Measurements from ENCODE around the gene DCLRE1B. TPM values are rescaled to one million over a fixed set of nuclear protein-coding genes. Genes with fewer than 3 reads are reported as not detected.

Gene DCLRE1B
- total and polyA plus RNA-seq, 8 donors, result 0.68 to 2.7 (median 1.3) TPM

- DNase-seq (no peak), FAIRE-seq (no peak), ATAC-seq (no peak)
- Histone ChIP-seq H3K9me3 (no peaks in the 10 kb centered on the region), H3K4me3 (no peak overlapping the region), H3K4me1 (peaks cover 20 to 29% (median 27%) of the 10 kb centered on the region in 3 donors), H3K27ac (no peak overlapping the region), H3K36me3 (peaks cover 0 to 3% (median 0%) of the 10 kb centered on the region in 3 donors), H3K27me3 (no peaks in the 10 kb centered on the region)
- no peak for TF ChIP-seq CTCF (IDR thresholded peaks at IDR 0.05)
- intact Hi-C loops (cut with DNase I), result no loop called here
Observed at GRCh38 chr1:113943028-113943811, 38.1 kb downstream of the DCLRE1B start.

GRCh38 chr1:113945329-113945728 lies 40.2 kb downstream of the DCLRE1B start:
- Histone ChIP-seq H3K27me3 (no peaks in the 10 kb centered on the region), H3K27ac (no peak overlapping the region), H3K4me3 (no peak overlapping the region), H3K4me1 (peaks cover 22 to 38% (median 31%) of the 10 kb centered on the region in 3 donors), H3K36me3 (peaks cover 0 to 3% (median 0%) of the 10 kb centered on the region in 3 donors), H3K9me3 (no peaks in the 10 kb centered on the region)
- 100% methylated on average over 1 of the region's 1 CpG for WGBS, 2 donors
- ATAC-seq (no peak), FAIRE-seq (no peak), DNase-seq (no peak)
- intact Hi-C loops (cut with DNase I), result no loop called here
- no peak for TF ChIP-seq CTCF (IDR thresholded peaks at IDR 0.05)

- Histone ChIP-seq H3K36me3 (peaks cover 0 to 3% (median 0%) of the 10 kb centered on the region in 3 donors), H3K9me3 (no peaks in the 10 kb centered on the region), H3K4me3 (no peak overlapping the region), H3K27me3 (no peaks in the 10 kb centered on the region), H3K4me1 (peaks cover 22 to 38% (median 31%) of the 10 kb centered on the region in 3 donors), H3K27ac (no peak overlapping the region)
- FAIRE-seq, result no peak
- no peak for ATAC-seq
- intact Hi-C loops (cut with DNase I), result no loop called here
- DNase-seq, result no peak
- no peak for TF ChIP-seq CTCF (IDR thresholded peaks at IDR 0.05)
- 54 to 85% methylated on average over 1 of the region's 1 CpG for WGBS, 2 donors
Observed at GRCh38 chr1:113946112-113946511, 41.0 kb downstream of the DCLRE1B start.

- FAIRE-seq, result no peak
Observed at GRCh38 chr1:113946678-113947387, 41.7 kb downstream of the DCLRE1B start.

More at GRCh38 chr1:113946678-113947387, 41.7 kb downstream of the DCLRE1B start:
- Histone ChIP-seq H3K27me3 (no peaks in the 10 kb centered on the region), H3K9me3 (no peaks in the 10 kb centered on the region), H3K4me1 (peaks cover 27 to 38% (median 35%) of the 10 kb centered on the region in 3 donors), H3K4me3 (no peak overlapping the region), H3K36me3 (peaks cover 0 to under 1% (median 0%) of the 10 kb centered on the region in 3 donors), H3K27ac (peak overlapping the region in 2 of 4 donors; percentile 9 to 53)
- DNase-seq, result no peak
- 28 to 37% methylated on average over 3 of the region's 3 CpGs for WGBS, 2 donors
- no peak for TF ChIP-seq CTCF (IDR thresholded peaks at IDR 0.05)
- ATAC-seq, result peak in 3 of 4 donors; percentile 13 to 59 (median 32)
- intact Hi-C loops (cut with DNase I), result no loop called here

Data from pancreas (tissue), 10 donors.